NCI-H1930 (cell line): ENCODE measurements around the gene LNPEP.

Experiments
- DNase-seq, 2 experiments: peaks; one replicate each; lab custom pipeline; 2025; lab: John Stamatoyannopoulos, UW

Gene LNPEP

DNA sequence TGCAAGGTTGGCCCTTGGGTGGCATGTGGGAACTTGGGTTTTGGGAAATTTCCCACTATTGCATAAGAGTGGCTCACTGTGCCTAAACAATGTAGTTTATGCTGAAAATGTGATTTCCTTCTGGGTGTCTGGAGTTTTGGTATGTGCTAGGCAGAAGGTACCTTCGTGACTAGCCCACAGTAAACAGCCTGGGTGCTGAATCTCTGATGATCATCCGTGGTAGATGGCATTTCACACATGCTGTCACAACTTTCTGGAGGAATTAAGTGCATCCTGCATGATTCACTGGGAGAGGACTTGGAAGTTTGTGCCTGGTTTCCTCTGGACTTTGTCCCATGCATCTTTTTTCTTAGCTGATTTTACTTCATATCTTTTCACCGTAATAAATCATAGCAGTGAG lies 64.5 kb downstream of the LNPEP start:
- no peak for DNase-seq

GRCh38 chr5:97002983-97003382 lies 67.1 kb downstream of the LNPEP start:
- no peak for DNase-seq

GRCh38 chr5:97004423-97005060 lies 68.7 kb downstream of the LNPEP start:
- no peak for DNase-seq

DNA sequence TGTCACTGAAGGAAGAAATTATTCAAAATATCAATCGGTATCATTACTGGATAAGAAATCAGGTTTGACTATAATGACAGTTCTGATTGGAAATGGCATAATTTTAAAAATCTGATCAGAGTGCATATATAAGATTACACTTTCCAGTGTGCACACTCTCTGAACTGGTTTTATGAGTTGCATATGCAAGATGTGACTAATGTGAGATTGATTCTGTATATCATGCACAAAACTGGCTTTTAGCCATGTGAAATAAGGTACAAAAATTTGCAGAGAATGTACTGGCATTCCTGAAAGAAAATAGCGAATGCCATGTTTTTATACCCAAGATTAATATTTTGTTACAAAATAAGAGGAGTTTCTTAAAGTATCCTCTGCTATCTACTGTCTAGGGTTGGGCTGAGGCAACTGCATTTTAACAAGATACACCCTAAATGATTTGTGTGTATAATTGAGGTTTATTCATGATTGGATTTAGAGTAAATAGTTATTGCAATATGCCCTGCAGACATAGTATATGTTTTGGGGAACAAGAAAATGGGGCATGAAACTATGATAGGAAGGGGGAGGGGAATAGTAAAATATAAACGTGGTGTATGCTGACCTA lies 70.7 kb downstream of the LNPEP start:
- no peak for DNase-seq

DNA sequence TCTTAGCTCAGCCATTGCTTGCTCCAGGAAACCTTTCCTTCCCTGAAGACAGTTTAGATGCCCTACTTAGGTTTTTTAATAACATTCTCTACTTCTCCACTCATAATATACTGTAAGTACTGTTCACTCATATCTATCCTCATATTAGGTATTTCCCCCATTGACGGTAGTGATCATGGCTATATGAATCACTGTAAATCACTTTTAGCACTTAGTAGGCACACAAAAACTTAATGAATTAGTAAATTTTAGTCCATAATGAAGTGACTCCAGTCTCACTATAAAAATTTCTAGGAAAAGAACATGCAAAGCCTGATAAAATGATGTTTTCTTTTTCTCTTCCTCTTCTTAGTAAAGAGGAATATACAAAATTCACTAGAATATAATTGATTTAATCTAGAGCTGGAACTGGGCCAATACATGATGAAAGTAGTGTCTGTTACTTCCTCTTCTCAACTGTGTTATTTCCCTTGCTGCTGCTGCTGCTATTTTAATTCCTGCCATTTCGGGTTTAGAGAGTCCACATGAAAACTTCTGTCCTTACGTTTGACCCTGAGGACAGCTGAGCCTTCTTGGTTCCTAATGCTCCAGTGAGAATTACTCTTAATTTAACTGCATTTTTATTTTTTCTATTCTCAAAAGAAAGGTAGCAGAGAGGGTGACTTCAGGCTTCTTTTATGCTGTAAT lies 73.5 kb downstream of the LNPEP start:
- DNase-seq: no peak

GRCh38 chr5:97009921-97010320 lies 74.0 kb downstream of the LNPEP start:
- no peak for DNase-seq

DNA sequence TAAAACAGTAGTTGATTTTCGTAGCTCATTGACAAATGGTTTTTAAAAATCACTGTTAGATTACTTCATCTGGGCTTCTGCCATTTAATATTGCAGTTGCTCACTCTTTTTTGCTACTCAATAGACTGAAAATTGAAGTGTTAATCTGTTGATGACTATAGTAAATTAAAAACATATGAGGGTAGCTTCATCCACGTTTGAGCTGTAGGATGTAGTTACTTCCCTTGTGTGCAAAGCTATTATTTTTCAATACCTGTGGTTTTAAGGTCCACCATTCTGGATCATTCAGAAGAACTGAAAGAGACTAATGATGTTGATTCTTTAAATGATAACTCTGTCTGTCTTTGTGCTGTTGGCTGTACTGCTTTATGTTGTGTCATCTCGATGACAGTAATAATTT lies 74.7 kb downstream of the LNPEP start:
- peak; percentile 46 to 53 for DNase-seq

- DNase-seq: no peak
These were observed 75.7 kb downstream of the LNPEP start for GRCh38 chr5:97011567-97011966.

GRCh38 chr5:97019435-97020117 lies 83.7 kb downstream of the LNPEP start:
- no peak for DNase-seq

GRCh38 chr5:97021416-97021815 lies 85.5 kb downstream of the LNPEP start:
- no peak for DNase-seq

- no peak for DNase-seq
These were observed 87.0 kb downstream of the LNPEP start for GRCh38 chr5:97022898-97023297.

GRCh38 chr5:97026721-97027120 lies 90.8 kb downstream of the LNPEP start:
- no peak for DNase-seq

- no peak for DNase-seq
These were observed 101.9 kb downstream of the LNPEP start for GRCh38 chr5:97037819-97038218.

GRCh38 chr5:97041239-97041638 lies 105.4 kb downstream of the LNPEP start:
- peak in 1 of 2 experiments; percentile 0 for DNase-seq

- DNase-seq: no peak
These were observed 107.1 kb downstream of the LNPEP start for GRCh38 chr5:97042996-97043395.

GRCh38 chr5:97043511-97043910 lies 107.6 kb downstream of the LNPEP start:
- no peak for DNase-seq

- no peak for DNase-seq
These were observed 108.2 kb downstream of the LNPEP start for GRCh38 chr5:97044052-97044451.

DNA sequence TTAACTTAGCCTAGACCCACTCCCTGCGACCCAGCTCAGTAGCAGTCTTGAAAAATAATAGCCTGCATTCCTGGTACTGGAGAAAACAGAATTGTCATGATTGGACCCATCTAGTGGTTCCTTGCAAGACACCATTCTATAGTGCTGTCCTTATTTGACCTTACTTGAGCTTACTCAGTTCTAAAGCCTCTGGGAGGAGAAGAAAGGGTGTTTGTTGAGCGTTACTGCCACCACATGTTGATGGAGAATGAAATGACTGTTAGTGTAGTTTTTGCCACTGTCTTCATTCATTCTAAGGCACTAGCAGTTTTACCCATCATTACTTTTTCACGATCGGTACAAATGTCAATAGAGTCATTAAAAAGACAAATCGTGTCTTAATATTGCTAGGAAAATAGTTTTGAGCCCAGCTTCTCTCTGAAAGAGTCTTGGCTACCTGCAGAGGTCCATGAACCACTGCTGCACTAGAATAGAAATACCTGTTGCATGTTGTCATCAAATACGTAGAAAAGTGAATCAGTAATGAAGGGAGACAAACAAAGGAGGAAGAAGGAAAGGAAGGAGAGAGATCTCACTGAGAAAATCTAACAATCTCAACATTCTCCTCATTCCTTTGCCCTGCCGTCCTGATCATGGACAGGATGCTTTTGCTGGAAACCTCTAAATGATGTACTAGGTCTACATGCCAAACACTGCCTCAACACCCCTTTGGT lies 110.5 kb downstream of the LNPEP start:
- DNase-seq: no peak

DNA sequence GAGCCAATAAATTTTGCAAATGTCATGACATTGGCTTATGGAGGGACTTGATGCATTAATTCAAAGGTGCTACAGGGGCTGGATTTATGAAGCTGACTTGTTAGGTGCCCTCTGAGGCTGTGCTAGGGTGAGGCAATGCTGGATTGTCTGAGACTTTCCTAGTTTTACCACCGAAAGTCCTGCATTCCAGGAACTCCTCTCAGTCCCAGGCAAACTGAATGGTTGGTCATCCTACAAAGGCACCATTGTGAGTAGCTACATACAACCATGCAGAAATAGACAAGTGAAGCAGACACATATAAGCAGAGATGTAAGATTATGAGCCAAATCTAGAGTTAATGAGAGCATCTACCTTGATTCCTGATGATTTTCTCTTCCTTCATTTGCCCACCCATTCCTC lies 111.2 kb downstream of the LNPEP start:
- no peak for DNase-seq

- DNase-seq: no peak
These were observed 113.3 kb downstream of the LNPEP start for GRCh38 chr5:97049175-97049574.

- DNase-seq: no peak
These were observed 120.4 kb downstream of the LNPEP start for GRCh38 chr5:97056263-97056662.

- no peak for DNase-seq
These were observed 126.2 kb downstream of the LNPEP start for GRCh38 chr5:97062046-97062445.
